GM12891 (cell line): ENCODE data around the gene RPL10A.

ENCODE experiments used
- POLR2A ChIP-seq: IDR thresholded peaks from 2 replicates; pipeline ENCODE4 v1.6.1; 2011; ENCODE audit warnings: low read depth, low read length, control low read depth
- POLR2AphosphoS5 ChIP-seq: IDR thresholded peaks from 2 replicates; pipeline ENCODE4 v1.6.1; 2011; ENCODE audit warnings: low read depth, low read length, control low read depth
- POU2F2 ChIP-seq: IDR thresholded peaks from 2 replicates; pipeline ENCODE4 v1.6.1; 2011; ENCODE audit warnings: low read depth, mild to moderate bottlenecking, control low read depth, low read length, moderate library complexity
- SPI1 ChIP-seq: IDR thresholded peaks from 2 replicates; pipeline ENCODE4 v1.6.1; 2011; ENCODE audit warnings: low read depth, low read length, control low read depth
- TAF1 ChIP-seq: IDR thresholded peaks from 2 replicates; pipeline ENCODE4 v1.6.1; 2011; ENCODE audit warnings: low read depth, low read length, control low read depth

- TF ChIP-seq POLR2AphosphoS5 (no peak), POLR2A (no peak), TAF1 (no peak), POU2F2 (no peak), SPI1 (no peak)
These were observed 6.9 kb upstream of the RPL10A start for GRCh38 chr6:35461270-35461669.
